ENCODE results near the gene SCRN2.

DNA sequence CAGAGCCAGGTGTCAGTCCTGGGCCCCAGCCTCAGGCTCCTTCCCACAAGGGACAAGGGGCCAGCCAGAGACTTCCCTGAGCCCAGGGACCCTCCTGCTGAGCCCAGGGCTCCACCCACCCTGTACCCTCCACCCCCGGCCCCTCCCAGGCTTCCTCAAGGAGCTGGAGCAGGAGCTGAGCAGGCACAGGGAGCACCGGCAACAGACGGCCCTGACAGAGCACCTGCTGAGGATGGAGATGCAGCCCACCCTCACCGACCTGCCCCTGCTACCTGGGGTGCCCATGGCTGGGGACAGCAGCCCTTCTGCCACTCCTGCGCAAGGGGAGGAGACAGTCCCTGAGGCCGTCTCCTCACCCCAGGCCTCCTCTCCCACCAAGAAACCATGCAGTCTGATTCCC is 4.5 kb downstream of the SCRN2 start:
- TF ChIP-seq, protein P1, sequence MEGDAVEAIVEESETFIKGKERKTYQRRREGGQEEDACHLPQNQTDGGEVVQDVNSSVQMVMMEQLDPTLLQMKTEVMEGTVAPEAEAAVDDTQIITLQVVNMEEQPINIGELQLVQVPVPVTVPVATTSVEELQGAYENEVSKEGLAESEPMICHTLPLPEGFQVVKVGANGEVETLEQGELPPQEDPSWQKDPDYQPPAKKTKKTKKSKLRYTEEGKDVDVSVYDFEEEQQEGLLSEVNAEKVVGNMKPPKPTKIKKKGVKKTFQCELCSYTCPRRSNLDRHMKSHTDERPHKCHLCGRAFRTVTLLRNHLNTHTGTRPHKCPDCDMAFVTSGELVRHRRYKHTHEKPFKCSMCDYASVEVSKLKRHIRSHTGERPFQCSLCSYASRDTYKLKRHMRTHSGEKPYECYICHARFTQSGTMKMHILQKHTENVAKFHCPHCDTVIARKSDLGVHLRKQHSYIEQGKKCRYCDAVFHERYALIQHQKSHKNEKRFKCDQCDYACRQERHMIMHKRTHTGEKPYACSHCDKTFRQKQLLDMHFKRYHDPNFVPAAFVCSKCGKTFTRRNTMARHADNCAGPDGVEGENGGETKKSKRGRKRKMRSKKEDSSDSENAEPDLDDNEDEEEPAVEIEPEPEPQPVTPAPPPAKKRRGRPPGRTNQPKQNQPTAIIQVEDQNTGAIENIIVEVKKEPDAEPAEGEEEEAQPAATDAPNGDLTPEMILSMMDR (IDR thresholded peaks at IDR 0.05) = no peak
- no peak for TF ChIP-seq POLR2A (IDR thresholded peaks at IDR 0.05)
- TF ChIP-seq POLR2AphosphoS5 (IDR thresholded peaks at IDR 0.05) = no peak

All from breast epithelium (tissue), 3 donors.